Progenitor cell of endocrine pancreas (in vitro differentiated cells): ENCODE measurements around the gene RFESD. TPM values are rescaled to one million over a fixed set of nuclear protein-coding genes. Genes with fewer than 3 reads are reported as not detected.

Experiments
- DNase-seq: peaks from one replicate; pipeline ENCODE4 v3.0.0; 2021; ENCODE audit warnings: low spot score; ENCODE audit not compliant: unreplicated experiment
- H3K27ac Mint-ChIP-seq: 2 replicates; pipeline ENCODE4 v1.8.0; 2021; ENCODE audit warnings: mild to moderate bottlenecking, moderate library complexity, mixed read lengths
- H3K27me3 Mint-ChIP-seq: 2 replicates; pipeline ENCODE4 v1.8.0; 2021; ENCODE audit warnings: mixed read lengths
- H3K36me3 Mint-ChIP-seq: 2 replicates; pipeline ENCODE4 v1.8.0; 2022; ENCODE audit warnings: mixed read lengths; ENCODE audit not compliant: insufficient read depth
- H3K4me1 Mint-ChIP-seq: 2 replicates; pipeline ENCODE4 v1.8.0; 2021; ENCODE audit warnings: low read depth, mixed read lengths
- H3K4me3 Mint-ChIP-seq: 2 replicates; pipeline ENCODE4 v1.8.0; 2021; ENCODE audit warnings: low read depth, mild to moderate bottlenecking, moderate library complexity, mixed read lengths
- H3K9me3 Mint-ChIP-seq: 2 replicates; pipeline ENCODE4 v1.8.0; 2021; ENCODE audit warnings: low read depth, mixed read lengths
- long read RNA-seq: library from polyadenylated mRNA; unstranded; transcript quantifications from one replicate; pipeline ENCODE4 v2.0.0, GENCODE V29; 2020
- total RNA-seq: library from RNA; stranded (reverse); gene quantifications from 2 replicates; pipeline ENCODE4 v1.2.1, GENCODE V29; 2021
- TF ChIP-seq, protein P1 (sequence below): fragments of 200-600 bp; sonication (generic); IDR thresholded peaks from one replicate; pipeline ENCODE4 v1.5.0; 2021; ENCODE audit warnings: antibody characterized with exemption, mild to moderate bottlenecking; ENCODE audit not compliant: unreplicated experiment

RFESD gene
- total RNA-seq = 2.9 and 4.2 TPM in 2 replicates
- long read RNA-seq, partial matches to known transcripts = 0 of 5 reads
- long read RNA-seq, other reads (novel, unspliced or antisense) = 2 of 5 reads

DNA sequence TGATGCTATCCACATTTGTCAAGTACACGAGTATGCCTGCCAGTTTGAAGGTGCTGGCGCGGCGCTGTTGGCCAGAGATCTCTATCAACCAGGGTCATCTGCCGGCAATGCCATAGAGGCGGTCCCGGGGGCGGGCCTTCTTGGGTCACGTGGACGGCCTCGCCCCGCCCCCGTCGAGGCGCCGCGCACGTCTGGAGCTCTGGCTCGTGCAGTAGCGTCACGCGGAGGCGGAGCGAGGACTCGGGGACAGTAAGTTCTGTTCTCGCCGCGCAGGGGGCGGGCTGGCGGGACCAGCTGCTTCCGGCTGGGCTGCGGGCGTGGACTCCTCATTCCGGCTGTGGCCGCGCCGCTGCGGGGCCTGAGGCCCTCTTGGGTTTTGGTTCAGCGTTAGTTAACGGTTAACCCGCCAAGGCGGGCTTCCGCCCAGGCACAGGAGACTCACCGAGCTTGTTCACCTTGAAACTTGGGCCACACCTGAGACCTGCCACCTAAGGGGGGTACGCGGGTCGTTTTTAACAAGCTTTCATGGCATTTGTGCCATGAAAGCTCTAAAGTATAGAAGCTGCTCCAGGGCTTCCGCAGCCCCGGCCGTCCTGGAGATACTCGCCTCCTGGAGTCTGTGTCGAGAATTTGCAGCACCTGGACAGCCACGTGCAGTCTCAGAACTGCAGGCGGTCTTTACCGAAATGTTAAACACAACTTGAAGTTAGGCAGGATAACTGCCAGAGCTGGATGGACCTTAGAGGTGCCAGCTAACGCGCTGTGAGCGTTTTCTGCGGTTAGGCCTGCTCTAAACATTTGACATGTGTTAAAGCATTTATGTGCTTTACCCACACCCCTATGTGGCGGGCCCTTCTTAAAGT, at the start of gene RFESD:
Gene RFESD (plus strand): TSS at position 209 of the 863 bp plus-strand sequence. CDS start 5,495 bp downstream, outside the sequence.
- Mint-ChIP-seq H3K9me3 (no peaks in the 10 kb centered on the region), H3K27ac (peak within 1 kb of the TSS; percentile 93), H3K27me3 (no peaks in the 10 kb centered on the region), H3K4me1 (peaks cover 9% of the 10 kb centered on the region), H3K36me3 (no peaks in the 10 kb centered on the region), H3K4me3 (peak within 1 kb of the TSS; percentile 78)
- peak; percentile 92 for DNase-seq
- TF ChIP-seq, protein P1, sequence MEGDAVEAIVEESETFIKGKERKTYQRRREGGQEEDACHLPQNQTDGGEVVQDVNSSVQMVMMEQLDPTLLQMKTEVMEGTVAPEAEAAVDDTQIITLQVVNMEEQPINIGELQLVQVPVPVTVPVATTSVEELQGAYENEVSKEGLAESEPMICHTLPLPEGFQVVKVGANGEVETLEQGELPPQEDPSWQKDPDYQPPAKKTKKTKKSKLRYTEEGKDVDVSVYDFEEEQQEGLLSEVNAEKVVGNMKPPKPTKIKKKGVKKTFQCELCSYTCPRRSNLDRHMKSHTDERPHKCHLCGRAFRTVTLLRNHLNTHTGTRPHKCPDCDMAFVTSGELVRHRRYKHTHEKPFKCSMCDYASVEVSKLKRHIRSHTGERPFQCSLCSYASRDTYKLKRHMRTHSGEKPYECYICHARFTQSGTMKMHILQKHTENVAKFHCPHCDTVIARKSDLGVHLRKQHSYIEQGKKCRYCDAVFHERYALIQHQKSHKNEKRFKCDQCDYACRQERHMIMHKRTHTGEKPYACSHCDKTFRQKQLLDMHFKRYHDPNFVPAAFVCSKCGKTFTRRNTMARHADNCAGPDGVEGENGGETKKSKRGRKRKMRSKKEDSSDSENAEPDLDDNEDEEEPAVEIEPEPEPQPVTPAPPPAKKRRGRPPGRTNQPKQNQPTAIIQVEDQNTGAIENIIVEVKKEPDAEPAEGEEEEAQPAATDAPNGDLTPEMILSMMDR = peak; percentile 39

DNA sequence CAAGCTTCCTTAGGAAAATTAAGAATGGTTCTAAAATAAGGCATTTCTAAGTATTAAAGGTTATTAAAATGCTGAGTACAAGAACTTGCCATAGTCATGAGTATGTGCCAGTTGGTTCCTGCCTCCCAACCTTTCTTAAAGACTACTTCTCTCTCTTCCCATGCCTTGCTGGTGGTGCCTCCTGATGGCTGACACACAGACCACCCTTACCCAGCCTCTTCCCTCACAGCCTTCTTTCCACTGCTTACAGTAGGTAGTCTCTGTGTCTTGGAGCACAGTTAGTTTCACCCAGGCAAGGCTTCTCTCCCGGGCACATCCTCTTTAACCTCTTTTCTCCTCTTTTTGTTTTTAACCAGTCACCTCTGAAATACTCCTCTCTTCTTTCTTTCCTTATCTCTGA, 47.3 kb upstream of the RFESD start:
- TF ChIP-seq, protein P1 = no peak
- no peak for DNase-seq
- Mint-ChIP-seq H3K36me3 (peaks cover 1% of the 10 kb centered on the region), H3K9me3 (no peaks in the 10 kb centered on the region), H3K27ac (no peak overlapping the region), H3K4me3 (no peak overlapping the region), H3K4me1 (peaks cover 4% of the 10 kb centered on the region), H3K27me3 (no peaks in the 10 kb centered on the region)

DNA sequence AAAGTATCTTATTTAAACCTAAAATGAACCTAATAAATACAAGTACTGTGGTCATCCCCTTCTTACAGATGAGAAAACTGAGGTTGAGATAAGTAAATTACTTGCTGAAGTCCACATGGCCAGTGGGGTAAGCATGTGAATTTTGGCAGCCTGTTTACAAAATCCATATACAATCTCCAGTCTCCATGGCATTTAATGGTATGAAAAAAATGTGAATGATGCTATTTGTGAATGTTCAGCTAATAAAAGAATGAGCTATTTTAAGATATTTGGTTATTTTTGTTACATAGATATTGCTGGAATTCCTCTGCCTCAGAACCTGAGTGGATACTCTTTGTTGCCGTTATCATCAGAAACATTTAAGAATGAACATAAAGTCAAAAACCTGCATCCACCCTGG, 46.0 kb upstream of the RFESD start:
- Mint-ChIP-seq H3K9me3 (no peaks in the 10 kb centered on the region), H3K4me3 (no peak overlapping the region), H3K4me1 (peaks cover 4% of the 10 kb centered on the region), H3K36me3 (peaks cover 4% of the 10 kb centered on the region), H3K27ac (no peak overlapping the region), H3K27me3 (no peaks in the 10 kb centered on the region)
- TF ChIP-seq, protein P1 = no peak
- DNase-seq = no peak

DNA sequence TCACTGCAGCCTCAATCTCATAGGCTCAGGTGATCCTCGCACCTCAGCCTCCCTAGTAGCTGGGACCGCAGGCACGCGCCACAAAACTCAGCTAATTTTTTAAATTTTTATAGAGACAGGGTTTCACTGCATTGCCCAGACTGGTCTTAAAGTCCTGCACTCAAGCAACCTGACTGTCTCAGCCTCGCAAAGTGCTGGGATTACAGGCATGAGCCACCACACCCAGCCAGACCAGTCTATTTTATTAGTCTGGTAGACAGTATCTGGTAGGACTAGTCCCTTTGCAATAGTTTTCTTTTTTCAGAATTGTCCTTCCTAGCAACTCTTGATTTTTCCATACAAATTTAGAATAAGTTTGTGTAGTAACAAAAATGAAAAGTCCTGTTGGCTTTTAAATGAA, 40.8 kb upstream of the RFESD start:
- H3K27ac Mint-ChIP-seq = no peak overlapping the region
- H3K36me3 Mint-ChIP-seq = peaks cover 5% of the 10 kb centered on the region
- TF ChIP-seq, protein P1 = no peak

DNA sequence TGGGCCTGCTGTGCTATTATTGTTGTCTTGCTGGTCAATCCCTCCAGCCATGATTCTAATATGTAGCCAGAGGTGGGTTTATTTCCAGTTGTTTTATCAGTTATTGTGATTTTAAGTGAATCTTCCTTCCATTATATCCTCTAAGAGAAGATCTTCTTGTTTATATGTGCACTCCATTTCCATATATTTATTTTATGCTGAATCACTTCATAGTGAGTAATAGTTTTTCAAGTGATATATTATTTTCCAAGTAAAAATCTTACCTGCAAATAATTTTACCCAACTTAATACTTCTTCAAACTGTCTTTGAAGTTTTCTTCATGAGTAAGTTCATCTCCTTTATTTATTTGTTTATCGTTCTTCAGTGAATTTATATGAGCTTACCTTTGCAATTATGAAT, 40.2 kb upstream of the RFESD start:
- no peak overlapping the region for H3K4me3 Mint-ChIP-seq
- H3K36me3 Mint-ChIP-seq = peaks cover 5% of the 10 kb centered on the region
- no peaks in the 10 kb centered on the region for H3K4me1 Mint-ChIP-seq
- no peaks in the 10 kb centered on the region for H3K9me3 Mint-ChIP-seq
- TF ChIP-seq, protein P1 = no peak
- H3K27me3 Mint-ChIP-seq = no peaks in the 10 kb centered on the region
- no peak for DNase-seq
- no peak overlapping the region for H3K27ac Mint-ChIP-seq

More for the DNA sequence above, 40.8 kb upstream of the RFESD start:
- Mint-ChIP-seq H3K9me3 (no peaks in the 10 kb centered on the region), H3K4me1 (no peaks in the 10 kb centered on the region), H3K27me3 (no peaks in the 10 kb centered on the region), H3K4me3 (no peak overlapping the region)
- no peak for DNase-seq
